SK-N-SH treated with all-trans-retinoic acid at 6 μM for 48 hours (cell line): ENCODE results near the gene PRKCQ.

Experiments
- GLIS3 ChIP-seq: fragments of 250-450 bp; sonication (Bioruptor Pico); IDR thresholded peaks from 2 replicates; pipeline ENCODE4 v1.5.0; 2020; ENCODE audit warnings: mild to moderate bottlenecking, moderate library complexity
- PPARA ChIP-seq: fragments of 250-450 bp; sonication (Bioruptor Pico); IDR thresholded peaks from 2 replicates; pipeline ENCODE4 v1.5.0; 2020; ENCODE audit warnings: mild to moderate bottlenecking, borderline replicate concordance
- TOX ChIP-seq: fragments of 250-450 bp; sonication (Bioruptor Pico); IDR thresholded peaks from 2 replicates; pipeline ENCODE4 v1.8.0; 2021; ENCODE audit warnings: mild to moderate bottlenecking, moderate library complexity, borderline replicate concordance
- ZC3H10 ChIP-seq: fragments of 250-450 bp; sonication (Bioruptor Pico); IDR thresholded peaks from 2 replicates; pipeline ENCODE4 v1.5.1; 2021; ENCODE audit warnings: mild to moderate bottlenecking, moderate library complexity
- ZNF565 ChIP-seq: fragments of 450-650 bp; formaldehyde crosslinking; conservative IDR thresholded peaks from 2 replicates; pipeline ENCODE4 v1.5.0; 2020; ENCODE audit warnings: low read depth, mild to moderate bottlenecking, moderate library complexity

DNA sequence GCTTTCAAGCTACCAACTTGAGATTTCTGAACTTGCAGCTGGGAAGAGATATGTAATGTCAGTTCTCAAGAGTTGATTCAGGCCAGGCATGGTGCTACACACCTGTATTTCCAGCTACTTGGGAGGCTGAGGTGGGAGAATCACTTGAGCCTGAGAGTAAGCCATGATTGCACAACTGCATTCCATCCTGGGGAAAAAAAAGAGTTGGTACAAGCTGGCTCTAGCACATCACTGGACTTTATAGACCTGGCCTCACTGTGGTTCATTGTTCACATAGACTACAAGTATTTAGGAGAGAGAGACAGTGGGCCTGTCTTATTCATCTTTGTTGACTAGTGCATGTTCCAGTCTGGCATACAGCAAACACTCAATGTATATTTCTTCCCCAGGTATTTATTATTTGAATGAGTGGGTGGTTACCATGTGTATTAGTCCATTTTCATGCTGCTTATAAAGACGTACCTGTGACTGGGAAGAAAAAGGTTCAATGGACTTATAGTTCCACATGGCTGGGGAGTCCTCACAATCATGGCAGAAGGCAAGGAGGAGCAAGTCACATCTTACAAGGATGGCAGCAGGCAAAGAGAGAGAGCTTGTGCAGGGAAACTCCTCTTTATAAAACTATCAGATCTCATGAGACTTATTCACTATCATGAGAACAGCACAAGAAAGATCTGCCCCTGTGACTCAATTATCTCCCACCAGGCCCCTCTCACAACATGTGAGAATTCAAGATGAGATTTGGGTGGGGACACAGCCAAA, 200.9 kb downstream of the PRKCQ start:
- TF ChIP-seq GLIS3: no peak
- TF ChIP-seq TOX (CRISPR knock-in tag): no peak
- TF ChIP-seq ZC3H10: no peak
- no peak for TF ChIP-seq PPARA (CRISPR knock-in tag)
- TF ChIP-seq ZNF565 (CRISPR knock-in tag): no peak
